Neural progenitor cell (in vitro differentiated cells): ENCODE measurements around the gene ZC3H18. TPM values are rescaled to one million over a fixed set of nuclear protein-coding genes. Genes with fewer than 3 reads are reported as not detected.

ENCODE experiments used
- DNase-seq: peaks from one replicate; pipeline ENCODE4 v3.0.0-alpha.2; 2016; ENCODE audit warnings: low spot score
- H2AFZ ChIP-seq: fragments of 200-600 bp; sonication (generic); replicated peaks from 2 replicates; pipeline ENCODE4 v1.6.1; 2016; ENCODE audit warnings: antibody characterized with exemption
- H3F3A ChIP-seq: fragments of 200-600 bp; sonication (generic); 2 replicates; pipeline ENCODE4 v1.6.1; 2016; ENCODE audit warnings: antibody characterized with exemption, low read depth
- H3K27ac ChIP-seq: fragments of 200-600 bp; sonication (generic); 2 replicates; pipeline ENCODE4 v1.5.1; 2016; ENCODE audit warnings: mild to moderate bottlenecking
- H3K27me3 ChIP-seq: fragments of 200-600 bp; sonication (generic); 2 replicates; pipeline ENCODE4 v1.6.1; 2016; ENCODE audit warnings: mild to moderate bottlenecking, moderate library complexity
- H3K36me3 ChIP-seq: fragments of 200-600 bp; sonication (generic); 2 replicates; pipeline ENCODE4 v1.5.1; 2016
- H3K4me1 ChIP-seq: fragments of 200-600 bp; sonication (generic); 2 replicates; pipeline ENCODE4 v1.6.1; 2016; ENCODE audit warnings: mixed run types
- H3K4me2 ChIP-seq: fragments of 200-600 bp; sonication (generic); 2 replicates; pipeline ENCODE4 v1.6.1; 2016
- H3K4me3 ChIP-seq: fragments of 200-600 bp; sonication (generic); 2 replicates; pipeline ENCODE4 v1.5.1; 2016
- H3K79me2 ChIP-seq: fragments of 200-600 bp; sonication (generic); 2 replicates; pipeline ENCODE4 v1.6.1; 2016; ENCODE audit warnings: low read depth
- H3K9ac ChIP-seq: fragments of 200-600 bp; sonication (generic); 2 replicates; pipeline ENCODE4 v1.6.1; 2016
- H3K9me3 ChIP-seq: fragments of 200-600 bp; sonication (generic); 2 replicates; pipeline ENCODE4 v1.5.1; 2016; ENCODE audit warnings: low read depth
- H4K20me1 ChIP-seq: fragments of 200-600 bp; sonication (generic); 2 replicates; pipeline ENCODE4 v1.6.1; 2016; ENCODE audit warnings: low read depth
- H3K27ac Mint-ChIP-seq: 3 replicates; pipeline ENCODE4 v1.8.0; 2021; ENCODE audit warnings: mixed read lengths
- H3K27me3 Mint-ChIP-seq: 2 replicates; pipeline ENCODE4 v1.8.0; 2022; ENCODE audit warnings: low read depth, mild to moderate bottlenecking, inconsistent platforms, moderate library complexity, mixed read lengths; ENCODE audit not compliant: insufficient read depth
- H3K36me3 Mint-ChIP-seq: 3 replicates; pipeline ENCODE4 v1.8.0; 2021; ENCODE audit warnings: mixed read lengths
- H3K4me1 Mint-ChIP-seq: 3 replicates; pipeline ENCODE4 v1.8.0; 2021; ENCODE audit warnings: mixed read lengths
- H3K4me3 Mint-ChIP-seq: 3 replicates; pipeline ENCODE4 v1.8.0; 2021; ENCODE audit warnings: mild to moderate bottlenecking, moderate library complexity, mixed read lengths
- H3K9me3 Mint-ChIP-seq: 3 replicates; pipeline ENCODE4 v1.8.0; 2020; ENCODE audit warnings: mixed read lengths
- CTCF ChIP-seq: fragments of 200-600 bp; sonication (generic); IDR thresholded peaks from 2 replicates; pipeline ENCODE4 v1.5.1; 2017; ENCODE audit warnings: antibody characterized with exemption, mild to moderate bottlenecking
- EZH2 ChIP-seq: fragments of 200-600 bp; sonication (generic); IDR thresholded peaks from 2 replicates; pipeline ENCODE4 v1.6.1; 2017; ENCODE audit warnings: antibody characterized with exemption, mild to moderate bottlenecking, moderate library complexity
- EZH2phosphoT487 ChIP-seq: fragments of 200-600 bp; sonication (generic); IDR thresholded peaks from 2 replicates; pipeline ENCODE4 v1.6.1; 2017; ENCODE audit warnings: antibody characterized with exemption
- total RNA-seq: library from RNA; depleted of rRNA; stranded (reverse); fragments of >200 nt; gene quantifications from 2 replicates; pipeline ENCODE4 v1.2.3, GENCODE V29; 2015; ENCODE audit warnings: low replicate concordance

Gene ZC3H18
- total RNA-seq, 1 donor from 2014 or later: 24.2 TPM

DNA sequence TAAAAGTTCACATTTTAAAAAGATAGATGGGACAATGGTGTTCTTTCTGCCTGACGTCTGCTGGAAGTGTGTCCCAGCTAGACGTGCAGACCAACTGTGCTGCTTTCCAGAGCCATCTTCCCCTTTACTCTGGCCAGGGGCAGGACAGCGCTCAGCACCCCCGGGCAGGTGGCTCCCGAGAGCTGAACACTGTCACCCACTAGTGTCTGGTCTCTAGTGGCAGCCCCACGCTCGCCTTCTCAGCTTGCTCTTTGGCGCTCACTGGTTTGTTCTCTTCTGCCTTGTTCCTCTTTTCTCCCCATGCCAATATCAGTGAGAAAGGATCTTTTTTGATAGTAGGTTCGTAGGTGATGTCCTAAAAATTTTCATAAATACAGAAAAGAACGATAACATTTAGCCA, 25.7 kb downstream of the ZC3H18 start:
- DNase-seq: no peak
- Mint-ChIP-seq H3K36me3 (peaks cover 17% of the 10 kb centered on the region), H3K9me3 (no peaks in the 10 kb centered on the region), H3K27ac (no peak overlapping the region), H3K4me1 (peaks cover 2% of the 10 kb centered on the region), H3K4me3 (no peak overlapping the region), H3K27me3 (peaks cover 4% of the 10 kb centered on the region)
- H3K4me2 ChIP-seq: no peak overlapping the region
- no peak overlapping the region for H3K27ac ChIP-seq
- H3K4me3 ChIP-seq: no peak overlapping the region
- no peaks in the 10 kb centered on the region for H3K27me3 ChIP-seq
- no peaks in the 10 kb centered on the region for H3K4me1 ChIP-seq
- H3K36me3 ChIP-seq: no peaks in the 10 kb centered on the region
- no peaks in the 10 kb centered on the region for H3K9me3 ChIP-seq
- no peak overlapping the region for H2AFZ ChIP-seq
- peaks cover 26% of the 10 kb centered on the region for H3K79me2 ChIP-seq
- no peaks in the 10 kb centered on the region for H3F3A ChIP-seq
- H3K9ac ChIP-seq: no peak overlapping the region
- peaks cover 16% of the 10 kb centered on the region for H4K20me1 ChIP-seq
- TF ChIP-seq EZH2: no peak
- no peak for TF ChIP-seq EZH2phosphoT487
- TF ChIP-seq CTCF: no peak

DNA sequence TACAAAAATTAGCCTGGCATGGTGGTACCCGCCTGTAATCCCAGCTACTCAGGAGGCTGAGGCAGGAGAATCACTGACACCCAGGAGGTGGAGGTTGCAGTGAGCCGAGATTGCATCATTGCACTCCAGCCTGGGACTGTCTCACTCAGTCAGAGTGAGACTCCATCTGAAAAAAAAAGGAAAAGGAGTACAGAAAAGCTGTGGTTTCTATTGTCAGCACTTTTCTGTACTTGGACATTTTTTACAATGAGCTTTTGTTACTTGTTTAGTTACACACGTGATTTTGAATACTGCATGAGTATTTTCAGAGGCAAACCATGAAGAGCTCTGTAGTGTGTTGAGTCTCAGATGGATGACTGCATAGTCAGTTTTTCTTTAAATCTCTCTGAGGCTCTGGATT, 26.3 kb downstream of the ZC3H18 start:
- Mint-ChIP-seq H3K27me3 (peaks cover 6% of the 10 kb centered on the region), H3K9me3 (no peaks in the 10 kb centered on the region), H3K36me3 (peaks cover 20% of the 10 kb centered on the region), H3K4me1 (peaks cover 2% of the 10 kb centered on the region), H3K27ac (no peak overlapping the region), H3K4me3 (no peak overlapping the region)
- H3K9ac ChIP-seq: no peak overlapping the region
- no peaks in the 10 kb centered on the region for H3K4me1 ChIP-seq
- no peaks in the 10 kb centered on the region for H3F3A ChIP-seq
- no peak overlapping the region for H3K4me2 ChIP-seq
- H3K79me2 ChIP-seq: peaks cover 26% of the 10 kb centered on the region
- no peak for DNase-seq
- no peaks in the 10 kb centered on the region for H3K36me3 ChIP-seq
- no peak overlapping the region for H3K4me3 ChIP-seq
- H3K27ac ChIP-seq: no peak overlapping the region
- H3K9me3 ChIP-seq: no peaks in the 10 kb centered on the region
- no peaks in the 10 kb centered on the region for H3K27me3 ChIP-seq
- no peak overlapping the region for H2AFZ ChIP-seq
- TF ChIP-seq EZH2: no peak
- no peak for TF ChIP-seq EZH2phosphoT487
- no peak for TF ChIP-seq CTCF
- peaks cover 16% of the 10 kb centered on the region for H4K20me1 ChIP-seq

DNA sequence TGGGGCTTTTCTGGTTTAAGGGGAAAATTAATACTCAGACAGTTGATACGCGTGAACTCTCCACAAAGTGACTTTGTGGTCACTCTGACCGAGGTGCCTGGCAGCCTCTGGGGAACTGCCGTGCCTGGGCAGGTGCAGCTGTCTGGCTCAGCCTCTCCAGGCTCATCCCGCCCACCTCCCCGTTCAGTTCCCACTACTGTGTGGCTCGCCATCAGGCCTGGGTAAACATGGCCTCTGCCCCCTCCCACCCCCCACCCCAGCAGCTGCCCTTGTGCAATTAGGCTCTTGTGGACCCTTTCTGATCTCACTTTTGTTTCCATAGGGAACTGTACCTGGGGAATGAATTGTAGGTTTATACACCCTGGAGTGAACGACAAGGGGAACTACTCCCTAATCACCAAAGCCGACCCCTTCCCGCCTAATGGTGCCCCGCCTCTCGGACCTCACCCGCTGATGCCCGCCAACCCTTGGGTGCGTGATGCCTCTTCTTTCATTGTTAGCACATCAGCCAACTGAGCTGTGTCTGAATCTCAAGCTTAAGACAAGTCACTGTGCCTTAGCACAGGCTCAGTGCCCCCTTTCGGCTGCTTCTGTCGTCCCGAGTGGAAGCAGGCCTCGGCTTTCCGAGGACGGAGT, 27.8 kb downstream of the ZC3H18 start:
- no peak for TF ChIP-seq CTCF
- TF ChIP-seq EZH2phosphoT487: no peak
- no peak for TF ChIP-seq EZH2
- Histone ChIP-seq H3K4me1 (no peaks in the 10 kb centered on the region), H3K4me2 (no peak overlapping the region), H3K36me3 (no peaks in the 10 kb centered on the region), H3K9me3 (no peaks in the 10 kb centered on the region), H3K4me3 (no peak overlapping the region), H2AFZ (no peak overlapping the region), H3F3A (no peaks in the 10 kb centered on the region), H3K79me2 (peaks cover 26% of the 10 kb centered on the region), H3K9ac (no peak overlapping the region), H4K20me1 (peaks cover 14% of the 10 kb centered on the region), H3K27me3 (no peaks in the 10 kb centered on the region), H3K27ac (no peak overlapping the region)
- H3K27me3 Mint-ChIP-seq: peaks cover 2% of the 10 kb centered on the region
- H3K4me3 Mint-ChIP-seq: no peak overlapping the region
- peaks cover 16% of the 10 kb centered on the region for H3K36me3 Mint-ChIP-seq
- no peak for DNase-seq
- H3K4me1 Mint-ChIP-seq: peaks cover under 1% of the 10 kb centered on the region
- H3K9me3 Mint-ChIP-seq: no peaks in the 10 kb centered on the region
- no peak overlapping the region for H3K27ac Mint-ChIP-seq
